HEK293 (cell line): ENCODE data around the gene FBXO10.
"Not testable (repeated sequence)": the region's sequence is repeated elsewhere in the genome, so short reads cannot be mapped to it uniquely, and the experiment has no call there.

Experiments
- CTCF ChIA-PET: fragments of 350-600 bp; formaldehyde crosslinking; extraction: SDS; loops from one replicate; lab custom pipeline; 2021; ENCODE audit warnings: antibody characterized with exemption; lab: Yijun Ruan, JAX
- POLR2A ChIA-PET: fragments of 300-600 bp; formaldehyde crosslinking; extraction: SDS; loops from one replicate; lab custom pipeline; 2020; ENCODE audit warnings: antibody characterized with exemption, inconsistent platforms; lab: Yijun Ruan, JAX
- H3K27ac ChIP-seq: fragments of 200-500 bp; sonication (Bioruptor generic); 2 replicates; pipeline ENCODE4 v1.5.1; 2014; ENCODE audit warnings: low read depth, low read length, control low read depth, inconsistent platforms; ENCODE audit errors: extremely low read depth
- H3K36me3 ChIP-seq, 2 experiments: fragments of 200-500 bp in 1 of 2; sonication (Bioruptor generic) in 1 of 2; 1 replicate in 1 of 2; 2 replicates in 1 of 2; pipeline ENCODE4 v1.5.1; 2014 to 2017; ENCODE audit warnings: inconsistent platforms in 2 of 2, low read length in 2 of 2; ENCODE audit not compliant: control insufficient read depth in 2 of 2, insufficient read depth in 1 of 2
- H3K4me1 ChIP-seq: fragments of 200-500 bp; sonication (Bioruptor generic); 2 replicates; pipeline ENCODE4 v1.5.1; 2014; ENCODE audit warnings: mild to moderate bottlenecking, low read length, inconsistent platforms; ENCODE audit not compliant: control insufficient read depth, insufficient read depth
- H3K4me3 ChIP-seq: 2 replicates; pipeline ENCODE4 v1.5.1; 2011; ENCODE audit warnings: low read depth, mild to moderate bottlenecking, control low read depth, low read length, moderate library complexity
- H3K9me3 ChIP-seq: fragments of 200-500 bp; sonication (Bioruptor generic); 2 replicates; pipeline ENCODE4 v1.5.1; 2014; ENCODE audit warnings: low read depth, low read length, inconsistent platforms; ENCODE audit not compliant: control insufficient read depth, insufficient read depth
- BCL11A ChIP-seq: fragments of 450-650 bp; formaldehyde crosslinking; IDR thresholded peaks from 2 replicates; pipeline ENCODE4 v1.5.1; 2016; ENCODE audit warnings: low read depth, missing biosample characterization, missing genetic modification characterization
- IKZF3 ChIP-seq: fragments of 450-650 bp; IDR thresholded peaks from 2 replicates; pipeline ENCODE4 v1.5.0; 2018; ENCODE audit warnings: missing biosample characterization, mild to moderate bottlenecking, missing genetic modification characterization, moderate library complexity
- MEIS1 ChIP-seq: sonication (generic); formaldehyde crosslinking; IDR thresholded peaks from 2 replicates; pipeline ENCODE4 v1.8.1; 2022; ENCODE audit warnings: missing genetic modification reagents, mild to moderate bottlenecking, borderline replicate concordance
- REPIN1 ChIP-seq: fragments of 450-650 bp; formaldehyde crosslinking; IDR thresholded peaks from 2 replicates; pipeline ENCODE4 v1.5.1; 2017; ENCODE audit warnings: missing biosample characterization, missing genetic modification characterization, low read depth
- ZBTB17 ChIP-seq: fragments of 450-650 bp; formaldehyde crosslinking; IDR thresholded peaks from 2 replicates; pipeline ENCODE4 v1.5.1; 2016; ENCODE audit warnings: missing biosample characterization, missing genetic modification characterization
- ZFP41 ChIP-seq: fragments of 450-650 bp; formaldehyde crosslinking; IDR thresholded peaks from 2 replicates; pipeline ENCODE4 v1.5.1; 2016; ENCODE audit warnings: missing biosample characterization, missing genetic modification characterization, borderline replicate concordance
- ZIC2 ChIP-seq: fragments of 450-650 bp; formaldehyde crosslinking; IDR thresholded peaks from 2 replicates; pipeline ENCODE4 v1.5.1; 2016; ENCODE audit warnings: missing biosample characterization, missing genetic modification characterization
- ZNF112 ChIP-seq: fragments of 450-650 bp; formaldehyde crosslinking; IDR thresholded peaks from 2 replicates; pipeline ENCODE4 v1.5.0; 2017; ENCODE audit warnings: missing biosample characterization, missing genetic modification characterization
- ZNF133 ChIP-seq: fragments of 450-650 bp; formaldehyde crosslinking; IDR thresholded peaks from 2 replicates; pipeline ENCODE4 v1.5.1; 2016; ENCODE audit warnings: missing biosample characterization, missing genetic modification characterization
- ZNF146 ChIP-seq: fragments of 450-650 bp; formaldehyde crosslinking; IDR thresholded peaks from 2 replicates; pipeline ENCODE4 v1.5.1; 2016; ENCODE audit warnings: missing biosample characterization, missing genetic modification characterization
- ZNF266 ChIP-seq: fragments of 450-650 bp; formaldehyde crosslinking; IDR thresholded peaks from 2 replicates; pipeline ENCODE4 v1.5.1; 2016; ENCODE audit warnings: missing biosample characterization, missing genetic modification characterization, low read depth
- ZNF311 ChIP-seq: fragments of 450-650 bp; formaldehyde crosslinking; IDR thresholded peaks from 2 replicates; pipeline ENCODE4 v1.5.1; 2017; ENCODE audit warnings: missing biosample characterization, missing genetic modification characterization, borderline replicate concordance
- ZNF350 ChIP-seq: fragments of 450-650 bp; formaldehyde crosslinking; IDR thresholded peaks from 2 replicates; pipeline ENCODE4 v1.5.0; 2017; ENCODE audit warnings: missing biosample characterization, mild to moderate bottlenecking, missing genetic modification characterization
- ZNF354C ChIP-seq: fragments of 450-650 bp; formaldehyde crosslinking; IDR thresholded peaks from 2 replicates; pipeline ENCODE4 v1.5.1; 2016; ENCODE audit warnings: missing biosample characterization, missing genetic modification characterization, low read depth, borderline replicate concordance
- ZNF510 ChIP-seq: fragments of 450-650 bp; formaldehyde crosslinking; IDR thresholded peaks from 2 replicates; pipeline ENCODE4 v1.5.1; 2018; ENCODE audit warnings: mild to moderate bottlenecking, missing genetic modification characterization, missing biosample characterization; ENCODE audit not compliant: insufficient replicate concordance
- ZNF529 ChIP-seq: fragments of 450-650 bp; formaldehyde crosslinking; IDR thresholded peaks from 2 replicates; pipeline ENCODE4 v1.5.1; 2017; ENCODE audit warnings: missing genetic modification characterization, missing biosample characterization; ENCODE audit not compliant: insufficient replicate concordance
- ZNF585B ChIP-seq: fragments of 450-650 bp; formaldehyde crosslinking; IDR thresholded peaks from 2 replicates; pipeline ENCODE4 v1.5.1; 2016; ENCODE audit warnings: missing biosample characterization, missing genetic modification characterization
- ZNF658 ChIP-seq: fragments of 450-650 bp; formaldehyde crosslinking; IDR thresholded peaks from 2 replicates; pipeline ENCODE4; 2016; ENCODE audit warnings: missing biosample characterization, missing genetic modification characterization
- ZNF664 ChIP-seq: fragments of 450-650 bp; formaldehyde crosslinking; IDR thresholded peaks from 2 replicates; pipeline ENCODE4 v1.5.1; 2016; ENCODE audit warnings: missing biosample characterization, missing genetic modification characterization
- ZNF670 ChIP-seq: fragments of 450-650 bp; formaldehyde crosslinking; IDR thresholded peaks from 2 replicates; pipeline ENCODE4 v1.5.1; 2016; ENCODE audit warnings: missing biosample characterization, missing genetic modification characterization, low read depth
- ZNF785 ChIP-seq: fragments of 450-650 bp; formaldehyde crosslinking; IDR thresholded peaks from 2 replicates; pipeline ENCODE4 v1.5.1; 2016; ENCODE audit warnings: missing biosample characterization, missing genetic modification characterization
- ZNF843 ChIP-seq: fragments of 450-650 bp; formaldehyde crosslinking; IDR thresholded peaks from 2 replicates; pipeline ENCODE4 v1.5.1; 2016; ENCODE audit warnings: missing biosample characterization, missing genetic modification characterization
- ZSCAN23 ChIP-seq: fragments of 450-650 bp; formaldehyde crosslinking; IDR thresholded peaks from 2 replicates; pipeline ENCODE4 v1.5.1; 2016; ENCODE audit warnings: missing biosample characterization, missing genetic modification characterization
- ZXDB ChIP-seq: fragments of 450-650 bp; formaldehyde crosslinking; IDR thresholded peaks from 2 replicates; pipeline ENCODE4 v1.5.1; 2016; ENCODE audit warnings: missing biosample characterization, missing genetic modification characterization
- TF ChIP-seq, protein P1 (sequence below): fragments of 450-650 bp; formaldehyde crosslinking; IDR thresholded peaks from 2 replicates; pipeline ENCODE4 v1.5.1; 2017; ENCODE audit warnings: missing biosample characterization, missing genetic modification characterization
- TF ChIP-seq, protein P2 (sequence below): fragments of 450-650 bp; formaldehyde crosslinking; IDR thresholded peaks from 2 replicates; pipeline ENCODE4 v1.5.1; 2016; ENCODE audit warnings: missing biosample characterization, missing genetic modification characterization
- TF ChIP-seq, protein P3 (sequence below): fragments of 450-650 bp; formaldehyde crosslinking; IDR thresholded peaks from 2 replicates; pipeline ENCODE4 v1.5.1; 2017; ENCODE audit warnings: missing biosample characterization, missing genetic modification characterization

Gene FBXO10

DNA sequence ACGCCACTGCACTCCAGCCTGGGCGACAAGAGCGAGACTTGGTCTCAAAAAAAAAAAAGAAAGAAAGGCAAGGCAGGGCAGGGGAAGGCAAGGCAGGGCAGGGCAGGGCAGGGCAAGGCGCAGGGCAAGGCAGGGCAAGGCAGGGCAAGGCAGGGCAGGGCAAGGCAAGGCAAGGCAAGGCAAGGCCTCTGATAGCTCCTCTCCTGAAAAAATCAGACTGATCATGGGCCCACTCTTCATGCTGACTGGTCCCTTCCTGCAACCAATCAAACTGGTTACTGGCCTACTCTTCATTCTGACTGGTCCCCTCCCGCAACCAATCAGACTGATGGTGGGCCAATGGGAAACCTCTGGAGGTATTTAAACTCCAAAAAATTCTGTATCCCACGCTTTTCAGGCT is 107.6 kb downstream of the FBXO10 start:
- POLR2A ChIA-PET: no interaction called here
- Histone ChIP-seq H3K4me1 (no peaks in the 10 kb centered on the region), H3K27ac (no peak overlapping the region), H3K9me3 (no peaks in the 10 kb centered on the region), H3K36me3 (no peaks in the 10 kb centered on the region), H3K4me3 (no peak overlapping the region)
- TF ChIP-seq IKZF3 (tag by site-specific recombination) (no peak), ZSCAN23 (tag by site-specific recombination) (no peak), ZNF133 (no peak), ZNF843 (tag by site-specific recombination) (no peak), ZNF658 (tag by site-specific recombination) (no peak), ZNF146 (no peak), ZNF266 (tag by site-specific recombination) (no peak), ZIC2 (tag by site-specific recombination) (no peak), ZNF529 (tag by site-specific recombination) (no peak), REPIN1 (tag by site-specific recombination) (no peak)
- TF ChIP-seq, protein P1, sequence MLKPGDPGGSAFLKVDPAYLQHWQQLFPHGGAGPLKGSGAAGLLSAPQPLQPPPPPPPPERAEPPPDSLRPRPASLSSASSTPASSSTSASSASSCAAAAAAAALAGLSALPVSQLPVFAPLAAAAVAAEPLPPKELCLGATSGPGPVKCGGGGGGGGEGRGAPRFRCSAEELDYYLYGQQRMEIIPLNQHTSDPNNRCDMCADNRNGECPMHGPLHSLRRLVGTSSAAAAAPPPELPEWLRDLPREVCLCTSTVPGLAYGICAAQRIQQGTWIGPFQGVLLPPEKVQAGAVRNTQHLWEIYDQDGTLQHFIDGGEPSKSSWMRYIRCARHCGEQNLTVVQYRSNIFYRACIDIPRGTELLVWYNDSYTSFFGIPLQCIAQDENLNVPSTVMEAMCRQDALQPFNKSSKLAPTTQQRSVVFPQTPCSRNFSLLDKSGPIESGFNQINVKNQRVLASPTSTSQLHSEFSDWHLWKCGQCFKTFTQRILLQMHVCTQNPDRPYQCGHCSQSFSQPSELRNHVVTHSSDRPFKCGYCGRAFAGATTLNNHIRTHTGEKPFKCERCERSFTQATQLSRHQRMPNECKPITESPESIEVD (tag by site-specific recombination): no peak
- CTCF ChIA-PET: no interaction called here

DNA sequence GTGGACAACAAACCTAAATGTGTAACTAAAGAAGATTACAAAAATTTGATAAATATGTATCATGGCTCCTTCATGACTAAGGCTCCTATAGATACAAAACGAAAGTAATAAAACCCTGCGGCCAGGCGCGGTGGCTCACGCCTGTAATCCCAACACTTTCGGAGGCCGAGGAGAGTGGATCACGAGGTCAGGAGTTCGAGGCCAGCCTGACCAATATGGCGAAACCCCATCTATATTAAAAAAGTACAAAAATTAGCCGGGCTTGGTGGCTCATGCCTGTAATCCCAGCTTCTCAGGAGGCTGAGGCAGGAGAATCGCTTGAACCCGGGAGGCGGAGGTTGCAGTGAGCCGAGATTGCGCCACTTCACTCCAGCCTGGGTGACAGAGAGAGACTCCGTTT is 108.7 kb downstream of the FBXO10 start:
- H3K9me3 ChIP-seq, POLR2A ChIA-PET, H3K4me3 ChIP-seq, H3K36me3 ChIP-seq, CTCF ChIA-PET, H3K27ac ChIP-seq, H3K4me1 ChIP-seq: not testable (repeated sequence)

DNA sequence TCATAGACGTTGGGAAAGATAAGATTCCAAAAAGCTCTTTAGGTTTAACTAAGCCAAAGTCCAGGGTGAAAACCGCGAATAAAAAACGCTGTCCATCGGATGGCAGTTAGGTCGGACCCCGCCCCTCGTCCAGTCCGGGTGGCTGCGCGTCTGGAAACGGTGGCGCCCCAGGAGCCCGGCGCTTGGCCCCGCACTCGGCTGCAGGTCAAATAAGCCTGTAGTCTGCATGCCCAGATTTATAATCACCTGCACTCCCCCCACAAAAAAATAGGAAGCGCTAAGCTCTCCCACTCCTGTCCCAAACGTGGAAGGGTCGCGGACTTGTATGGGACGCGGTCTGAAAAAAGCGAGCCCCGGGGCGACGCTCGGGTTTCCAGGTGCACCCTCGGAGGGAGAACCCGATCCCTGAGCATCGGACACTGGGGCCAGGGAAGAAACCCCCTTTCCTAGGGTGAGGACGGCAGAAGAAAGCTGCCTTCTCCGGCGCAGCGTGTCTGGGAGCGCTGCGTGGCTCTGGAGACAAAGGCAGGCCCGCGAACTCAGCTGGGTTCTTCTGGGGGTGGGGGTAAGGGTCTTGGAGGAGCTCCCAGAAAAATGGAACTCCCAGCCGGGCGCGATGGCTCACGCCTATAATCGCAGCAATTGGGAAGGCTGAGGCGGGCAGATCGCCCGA is 110.0 kb downstream of the FBXO10 start:
- ChIA-PET POLR2A (interaction anchor here (0.6 to 3.0 kb wide), 22 partner anchors 10 to 927 kb away, joined by 3 to 39 read pairs (median 6); partner anchors contain the start of genes ALDH1B1, EXOSC3, FBXO10 and GRHPR), CTCF (interaction anchor here (0.6 to 1.0 kb wide), 4 partner anchors 51 to 601 kb away, joined by 3 to 4 read pairs (median 4); no protein-coding TSS in a partner anchor)
- Histone ChIP-seq H3K36me3 (peaks cover 0 to 3% of the 10 kb centered on the region in 2 experiments; a peak in 1 of 3 replicates), H3K9me3 (no peaks in the 10 kb centered on the region), H3K4me3 (peak overlapping the region; percentile 95), H3K27ac (peak overlapping the region; percentile 69), H3K4me1 (no peaks in the 10 kb centered on the region)
- TF ChIP-seq, protein P2, sequence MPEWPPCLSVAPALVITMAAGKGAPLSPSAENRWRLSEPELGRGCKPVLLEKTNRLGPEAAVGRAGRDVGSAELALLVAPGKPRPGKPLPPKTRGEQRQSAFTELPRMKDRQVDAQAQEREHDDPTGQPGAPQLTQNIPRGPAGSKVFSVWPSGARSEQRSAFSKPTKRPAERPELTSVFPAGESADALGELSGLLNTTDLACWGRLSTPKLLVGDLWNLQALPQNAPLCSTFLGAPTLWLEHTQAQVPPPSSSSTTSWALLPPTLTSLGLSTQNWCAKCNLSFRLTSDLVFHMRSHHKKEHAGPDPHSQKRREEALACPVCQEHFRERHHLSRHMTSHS (tag by site-specific recombination): no peak
- TF ChIP-seq ZFP41 (tag by site-specific recombination): no peak
- TF ChIP-seq ZNF670 (tag by site-specific recombination): no peak
- peak; percentile 45; the same call in 1 of the 2 replicates for TF ChIP-seq ZXDB (tag by site-specific recombination)
- TF ChIP-seq ZNF112 (tag by site-specific recombination): no peak
- no peak for TF ChIP-seq ZNF585B
- no peak for TF ChIP-seq ZNF350 (tag by site-specific recombination)
- TF ChIP-seq, protein P3, sequence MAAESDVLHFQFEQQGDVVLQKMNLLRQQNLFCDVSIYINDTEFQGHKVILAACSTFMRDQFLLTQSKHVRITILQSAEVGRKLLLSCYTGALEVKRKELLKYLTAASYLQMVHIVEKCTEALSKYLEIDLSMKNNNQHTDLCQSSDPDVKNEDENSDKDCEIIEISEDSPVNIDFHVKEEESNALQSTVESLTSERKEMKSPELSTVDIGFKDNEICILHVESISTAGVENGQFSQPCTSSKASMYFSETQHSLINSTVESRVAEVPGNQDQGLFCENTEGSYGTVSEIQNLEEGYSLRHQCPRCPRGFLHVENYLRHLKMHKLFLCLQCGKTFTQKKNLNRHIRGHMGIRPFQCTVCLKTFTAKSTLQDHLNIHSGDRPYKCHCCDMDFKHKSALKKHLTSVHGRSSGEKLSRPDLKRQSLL: 0 out of 2 replicates have a peak, but pooled peaks have one; percentile 55
- TF ChIP-seq ZNF785: no peak
- TF ChIP-seq ZNF510: no peak
- TF ChIP-seq, protein P1 (tag by site-specific recombination): no peak
- TF ChIP-seq ZNF354C: no peak
- TF ChIP-seq ZNF311 (tag by site-specific recombination): no peak
- TF ChIP-seq MEIS1 (CRISPR knock-in tag): no peak
- 0 out of 2 replicates have a peak, but pooled peaks have one; percentile 19 for TF ChIP-seq BCL11A (tag by site-specific recombination)
- TF ChIP-seq ZNF664 (tag by site-specific recombination): no peak
- no peak for TF ChIP-seq ZBTB17 (tag by site-specific recombination)
